ENCODE results near the gene EFNA1. TPM values are rescaled to one million over a fixed set of nuclear protein-coding genes. Genes with fewer than 3 reads are reported as not detected.

The EFNA1 gene
- total and polyA plus RNA-seq, 2 of the 13 experiments (the other 11 are each of a cell fraction or from before 2014, with no cell fraction given): 81.8 to 874 TPM

GRCh38 chr1:155084722-155085503 is 42.8 kb upstream of the EFNA1 start (continued):
- TF ChIP-seq MBD4 (IDR thresholded peaks at IDR 0.05; ENCODE audit: borderline replicate concordance, low read length) (no peak), ZNF883 (CRISPR knock-in tag; IDR thresholded peaks at IDR 0.05; ENCODE audit: not compliant biosample characterization) (peak; percentile 59), ZNF549 (CRISPR knock-in tag; IDR thresholded peaks at IDR 0.05) (no peak), ZNF136 (CRISPR knock-in tag; IDR thresholded peaks at IDR 0.05; ENCODE audit: low read depth) (0 out of 2 replicates have a peak, but pooled peaks have one; percentile 50), MYPOP (CRISPR knock-in tag; IDR thresholded peaks at IDR 0.05) (peak; percentile 42; the same call in 1 of the 2 replicates), AKAP8 (CRISPR knock-in tag; IDR thresholded peaks at IDR 0.05) (no peak), KLF15 (CRISPR knock-in tag; IDR thresholded peaks at IDR 0.05; ENCODE audit: borderline replicate concordance) (peak; percentile 45; the same call in 1 of the 2 replicates), ZBTB25 (CRISPR knock-in tag; IDR thresholded peaks at IDR 0.05) (peak; percentile 23; the same call in 1 of the 2 replicates), FOSL2 (CRISPR knock-in tag; IDR thresholded peaks at IDR 0.05) (peak; percentile 32), THAP9 (CRISPR knock-in tag; IDR thresholded peaks at IDR 0.05; ENCODE audit: borderline replicate concordance) (no peak; the same call in 1 of the 2 replicates), SP1 (IDR thresholded peaks at IDR 0.05) (no peak), SP1 (CRISPR knock-in tag; IDR thresholded peaks at IDR 0.05) (peak; percentile 53; the same call in 1 of the 2 replicates), HNRNPH1 (optimal IDR thresholded peaks at IDR 0.05; ENCODE audit: low read depth, low read length) (no peak), SMYD3 (CRISPR knock-in tag; IDR thresholded peaks at IDR 0.05) (no peak), PHF5A (CRISPR knock-in tag; IDR thresholded peaks at IDR 0.05; ENCODE audit: low read depth, unreplicated experiment) (peak; percentile 95), ZNF619 (CRISPR knock-in tag; IDR thresholded peaks at IDR 0.05) (no peak), CEBPZ (IDR thresholded peaks at IDR 0.05; ENCODE audit: low read length) (no peak), ZNF468 (CRISPR knock-in tag; IDR thresholded peaks at IDR 0.05) (no peak), NR2F1 (CRISPR knock-in tag; IDR thresholded peaks at IDR 0.05) (no peak), SP5 (CRISPR knock-in tag; IDR thresholded peaks at IDR 0.05; ENCODE audit: borderline replicate concordance, low read depth) (peak; percentile 53), GABPA (IDR thresholded peaks at IDR 0.05; ENCODE audit: low read depth, low read length) (no peak), GABPA (CRISPR knock-in tag; IDR thresholded peaks at IDR 0.05; ENCODE audit: low read depth) (peak; percentile 72; the same call in 1 of the 2 replicates), RFXANK (CRISPR knock-in tag; IDR thresholded peaks at IDR 0.05) (no peak)

Measured in HepG2 (cell line).